Sigmoid colon (tissue), 7 donors: ENCODE data around the gene TOP3B. TPM values are rescaled to one million over a fixed set of nuclear protein-coding genes. Genes with fewer than 3 reads are reported as not detected.

Experiments used
- DNase-seq: peaks from one replicate; pipeline ENCODE4 v3.0.0-alpha.2; 2019
- H3K27ac ChIP-seq, 4 donors: fragments of 200-600 bp; sonication (generic); one replicate each; pipeline ENCODE4 v1.5.1; 2016 to 2019; ENCODE audit warnings: mild to moderate bottlenecking in 1 of 4
- H3K27me3 ChIP-seq, 3 donors: fragments of 200-600 bp; sonication (generic); one replicate each; pipeline ENCODE4 v1.5.1; 2019; ENCODE audit warnings: mild to moderate bottlenecking in 1 of 3
- H3K36me3 ChIP-seq, 4 donors: fragments of 200-600 bp; sonication (generic); one replicate each; pipeline ENCODE4 v1.5.1; 2016 to 2019
- H3K4me1 ChIP-seq, 4 donors: fragments of 200-600 bp; sonication (generic); one replicate each; pipeline ENCODE4 v1.5.1; 2017 to 2019
- H3K4me3 ChIP-seq, 4 donors: fragments of 200-600 bp; sonication (generic); one replicate each; pipeline ENCODE4 v1.5.1; 2017 to 2019; ENCODE audit warnings: mild to moderate bottlenecking in 2 of 4, moderate library complexity in 1 of 4
- H3K9me3 ChIP-seq, 4 donors: fragments of 200-600 bp in 3 of 4; sonication (generic) in 3 of 4; one replicate each; pipeline versions ENCODE4 v1.5.1 to v1.6.1; 2013 to 2019
- EP300 ChIP-seq, 4 donors: sonication (generic); formaldehyde crosslinking; IDR thresholded peaks; one replicate each; pipeline ENCODE4 v1.6.1; 2017; ENCODE audit warnings: antibody characterized with exemption in 4 of 4
- POLR2A ChIP-seq, 2 donors: fragments of 450-650 bp; IDR thresholded peaks; one replicate each; pipeline ENCODE4 v1.6.1; 2016; ENCODE audit warnings: antibody characterized with exemption in 2 of 2, mild to moderate bottlenecking in 2 of 2, moderate library complexity in 2 of 2
- POLR2AphosphoS5 ChIP-seq, 4 donors: sonication (generic); formaldehyde crosslinking; IDR thresholded peaks; one replicate each; pipeline ENCODE4 v1.6.1; 2017; ENCODE audit warnings: antibody characterized with exemption in 4 of 4
- WGBS, 2 donors: extraction: QIAGEN DNeasy Blood & Tissue Kit; methylation state at CpG; one replicate each; pipeline ENCODE4 v1.1.7; 2013; 5-methylcytosine and 5-hydroxymethylcytosine counted together
- intact Hi-C: fragments of 100-400 bp; cut with DNase I; formaldehyde crosslinking; loops from one replicate; pipeline ENCODE4 v1.15.1; 2023
- polyA plus RNA-seq, 3 donors: library from polyadenylated mRNA; stranded (reverse); fragments of 200-250 nt; gene quantifications; one replicate each; pipeline ENCODE4 v1.2.3, GENCODE V29; 2013
- total RNA-seq, 4 donors: library from RNA; depleted of rRNA; stranded (reverse); fragments of >200 nt; gene quantifications; one replicate each; pipeline ENCODE4 v1.1.0, GENCODE V29; 2016
- TF ChIP-seq, protein P1 (sequence below), 4 experiments: fragments of 450-650 bp in 3 of 4; fragments of 200-600 bp in 1 of 4; IDR thresholded peaks; one replicate each; pipeline ENCODE4 v1.5.1; 2016 to 2019; ENCODE audit warnings: antibody characterized with exemption in 4 of 4, mild to moderate bottlenecking in 3 of 4, moderate library complexity in 2 of 4
- donor health status: healthy with polysubstance abuse.
- donor health status: Bipolar disorder and iron deficiency.
- donor health status: healthy.

Gene TOP3B
- total and polyA plus RNA-seq, 7 donors, result 3.5 to 45.1 (median 17.9) TPM

DNA sequence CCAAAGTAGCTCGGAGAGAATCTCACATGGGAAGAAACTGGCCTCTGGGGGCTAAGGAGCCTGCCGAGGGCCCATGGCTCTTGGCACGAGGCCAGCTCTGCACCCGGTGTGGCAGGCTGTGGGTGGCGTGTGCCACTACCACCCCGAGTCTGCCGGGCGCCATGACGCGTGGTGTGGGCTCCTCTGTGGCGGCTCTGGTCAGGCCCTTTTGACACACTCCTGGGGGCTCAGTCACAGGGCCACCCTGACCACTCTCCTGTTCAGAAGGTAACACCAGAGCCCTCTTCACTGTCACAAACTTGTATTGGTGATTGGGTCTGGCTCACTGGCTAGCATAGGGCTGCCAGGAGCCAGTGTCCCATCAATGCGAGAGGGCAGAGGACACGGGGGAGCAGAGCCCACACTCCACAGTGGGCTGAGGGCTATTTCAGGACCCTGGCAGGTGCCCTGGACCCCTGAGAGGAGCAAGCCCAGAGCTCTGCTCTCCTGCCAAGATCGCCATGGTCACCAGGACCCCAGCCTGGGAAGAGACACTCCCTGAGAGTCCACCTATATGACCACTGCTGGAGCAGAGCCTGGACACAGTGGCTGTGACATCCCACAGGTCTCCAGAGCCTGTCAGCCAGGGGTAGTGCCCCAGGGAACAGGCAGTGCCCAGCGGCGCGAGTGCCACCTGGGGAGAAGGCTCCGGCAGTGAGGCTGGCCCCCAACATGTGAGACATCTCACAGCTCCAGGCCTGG lies 21.3 kb downstream of the TOP3B start:
- Histone ChIP-seq H3K27ac (no peak overlapping the region), H3K4me1 (no peaks in the 10 kb centered on the region), H3K9me3 (no peaks in the 10 kb centered on the region), H3K36me3 (peaks cover 18 to 80% (median 48%) of the 10 kb centered on the region in 4 donors), H3K27me3 (no peaks in the 10 kb centered on the region), H3K4me3 (no peak overlapping the region)
- WGBS, 2 donors, result 92 to 94% methylated on average over 18 of the region's 18 CpGs
- intact Hi-C loops, result no loop called here
- no peak for DNase-seq
- TF ChIP-seq POLR2A (IDR thresholded peaks at IDR 0.05) (no peak), POLR2AphosphoS5 (IDR thresholded peaks at IDR 0.05) (no peak), EP300 (IDR thresholded peaks at IDR 0.05) (no peak)
- TF ChIP-seq, protein P1, sequence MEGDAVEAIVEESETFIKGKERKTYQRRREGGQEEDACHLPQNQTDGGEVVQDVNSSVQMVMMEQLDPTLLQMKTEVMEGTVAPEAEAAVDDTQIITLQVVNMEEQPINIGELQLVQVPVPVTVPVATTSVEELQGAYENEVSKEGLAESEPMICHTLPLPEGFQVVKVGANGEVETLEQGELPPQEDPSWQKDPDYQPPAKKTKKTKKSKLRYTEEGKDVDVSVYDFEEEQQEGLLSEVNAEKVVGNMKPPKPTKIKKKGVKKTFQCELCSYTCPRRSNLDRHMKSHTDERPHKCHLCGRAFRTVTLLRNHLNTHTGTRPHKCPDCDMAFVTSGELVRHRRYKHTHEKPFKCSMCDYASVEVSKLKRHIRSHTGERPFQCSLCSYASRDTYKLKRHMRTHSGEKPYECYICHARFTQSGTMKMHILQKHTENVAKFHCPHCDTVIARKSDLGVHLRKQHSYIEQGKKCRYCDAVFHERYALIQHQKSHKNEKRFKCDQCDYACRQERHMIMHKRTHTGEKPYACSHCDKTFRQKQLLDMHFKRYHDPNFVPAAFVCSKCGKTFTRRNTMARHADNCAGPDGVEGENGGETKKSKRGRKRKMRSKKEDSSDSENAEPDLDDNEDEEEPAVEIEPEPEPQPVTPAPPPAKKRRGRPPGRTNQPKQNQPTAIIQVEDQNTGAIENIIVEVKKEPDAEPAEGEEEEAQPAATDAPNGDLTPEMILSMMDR (IDR thresholded peaks at IDR 0.05), result no peak

- intact Hi-C loops, result no loop called here
- TF ChIP-seq POLR2AphosphoS5 (IDR thresholded peaks at IDR 0.05) (no peak), EP300 (IDR thresholded peaks at IDR 0.05) (no peak), POLR2A (IDR thresholded peaks at IDR 0.05) (no peak)
- TF ChIP-seq, protein P1 (IDR thresholded peaks at IDR 0.05), result no peak
- DNase-seq, result no peak
- H3K36me3 ChIP-seq, result peaks cover 16 to 71% (median 40%) of the 10 kb centered on the region in 4 donors
- no peaks in the 10 kb centered on the region for H3K9me3 ChIP-seq
- H3K27me3 ChIP-seq, result no peaks in the 10 kb centered on the region
- 92 to 94% methylated on average over 24 of the region's 24 CpGs for WGBS, 2 donors
- H3K4me3 ChIP-seq, result no peak overlapping the region
- no peaks in the 10 kb centered on the region for H3K4me1 ChIP-seq
- H3K27ac ChIP-seq, result no peak overlapping the region
Measured at GRCh38 chr22:21960200-21961126, 22.1 kb downstream of the TOP3B start.

DNA sequence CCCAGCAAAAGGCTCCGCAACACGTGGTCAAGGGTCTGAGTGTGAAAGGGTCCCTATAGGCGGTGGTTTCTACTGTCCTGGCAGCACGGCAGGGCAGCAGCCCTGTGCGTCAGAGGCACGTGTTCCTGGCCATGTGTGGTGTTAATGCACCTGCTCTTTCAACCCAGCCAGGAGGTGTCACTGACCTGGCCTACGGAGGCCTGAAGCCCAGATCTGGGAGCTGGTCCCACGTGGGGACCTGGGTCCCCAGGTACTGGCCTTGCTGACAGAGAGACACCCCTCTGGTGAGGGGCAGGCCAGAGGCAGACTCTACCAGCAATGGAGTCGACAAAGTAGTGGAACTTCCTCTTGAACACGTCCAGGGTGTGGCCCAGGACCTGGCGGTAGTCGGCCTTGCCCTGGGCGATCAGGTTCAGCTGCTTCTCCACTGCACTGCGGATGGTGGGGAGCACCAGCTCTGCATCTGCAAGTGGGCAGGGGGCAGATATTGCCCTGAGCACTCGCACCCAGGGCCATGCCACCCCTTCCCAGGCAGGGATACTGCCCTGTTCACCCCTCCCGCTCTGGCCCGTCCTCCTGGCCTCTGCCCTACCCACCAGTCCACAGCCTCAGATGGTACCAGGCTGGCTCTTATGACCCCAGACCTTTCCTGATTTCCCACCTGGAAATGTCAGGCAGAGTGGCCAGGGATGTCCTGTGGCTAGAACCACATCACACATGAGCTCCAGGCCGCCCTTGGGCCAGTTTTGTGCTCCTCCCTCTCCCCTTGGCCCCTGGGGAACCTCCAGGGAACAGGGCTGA lies 23.1 kb downstream of the TOP3B start:
- Histone ChIP-seq H3K4me1 (no peaks in the 10 kb centered on the region), H3K36me3 (peaks cover 9 to 61% (median 34%) of the 10 kb centered on the region in 4 donors), H3K27me3 (no peaks in the 10 kb centered on the region), H3K27ac (no peak overlapping the region), H3K9me3 (no peaks in the 10 kb centered on the region), H3K4me3 (no peak overlapping the region)
- 62 to 87% methylated on average over 18 of the region's 18 CpGs for WGBS, 2 donors
- no peak for DNase-seq
- TF ChIP-seq, protein P1 (IDR thresholded peaks at IDR 0.05), result no peak
- no peak for TF ChIP-seq POLR2A (IDR thresholded peaks at IDR 0.05)
- no peak for TF ChIP-seq EP300 (IDR thresholded peaks at IDR 0.05)
- no peak for TF ChIP-seq POLR2AphosphoS5 (IDR thresholded peaks at IDR 0.05)
- intact Hi-C loops, result no loop called here

DNA sequence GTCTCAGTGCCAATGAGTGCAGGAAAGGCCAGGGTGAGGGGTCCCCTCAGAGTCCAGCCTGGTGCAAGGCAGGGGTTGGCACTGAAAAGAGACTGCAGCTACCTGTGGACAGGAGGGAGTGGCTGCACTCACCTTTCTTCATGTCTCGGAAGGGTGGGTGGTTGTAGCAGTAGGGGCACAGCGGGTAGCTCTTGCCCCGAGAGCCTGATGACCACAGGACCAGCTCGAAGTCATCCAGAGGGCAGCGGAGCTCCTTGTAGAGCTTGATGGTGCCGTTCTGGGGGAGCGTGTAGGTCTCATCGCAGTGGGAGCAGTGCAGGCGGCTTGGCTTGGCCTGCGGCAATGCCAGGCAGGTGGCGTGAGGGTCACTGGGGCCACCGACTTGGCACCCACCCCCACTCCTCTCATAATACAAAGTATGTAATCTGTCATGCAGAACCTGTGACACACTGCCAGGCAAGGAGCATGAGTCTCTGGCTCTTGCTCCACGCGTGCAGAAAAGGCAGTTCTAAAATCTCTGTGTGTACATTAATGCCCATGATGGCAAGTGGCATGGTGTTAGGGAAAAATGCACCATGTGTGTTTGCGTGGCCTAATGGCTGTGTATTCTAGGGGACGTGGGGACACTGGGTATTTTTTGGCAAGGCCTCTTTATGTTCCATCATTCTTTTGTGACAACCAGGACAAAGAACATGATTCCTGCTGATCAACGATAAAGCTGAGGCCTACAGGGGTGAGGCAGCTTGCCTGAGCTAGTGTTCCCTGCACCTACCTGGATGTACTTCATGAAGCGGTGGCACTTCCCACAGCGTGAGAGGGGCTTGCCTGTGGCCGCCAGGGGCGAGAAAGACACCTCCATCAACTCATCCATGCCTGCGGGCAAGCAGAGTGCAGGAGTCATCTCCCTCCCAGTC lies 24.0 kb downstream of the TOP3B start:
- no peak for DNase-seq
- peaks cover under 1 to 53% (median 26%) of the 10 kb centered on the region in 4 donors for H3K36me3 ChIP-seq
- H3K9me3 ChIP-seq, result no peaks in the 10 kb centered on the region
- TF ChIP-seq POLR2A (IDR thresholded peaks at IDR 0.05), result no peak
- TF ChIP-seq, protein P1 (IDR thresholded peaks at IDR 0.05), result no peak
- no peak for TF ChIP-seq POLR2AphosphoS5 (IDR thresholded peaks at IDR 0.05)
- TF ChIP-seq EP300 (IDR thresholded peaks at IDR 0.05), result no peak
- H3K4me1 ChIP-seq, result no peaks in the 10 kb centered on the region
- H3K4me3 ChIP-seq, result no peak overlapping the region
- WGBS, 2 donors, result 95% methylated on average over 22 of the region's 22 CpGs
- H3K27ac ChIP-seq, result no peak overlapping the region
- intact Hi-C loops, result no loop called here
- no peaks in the 10 kb centered on the region for H3K27me3 ChIP-seq
